Choroid plexus epithelial cell (primary cell): Measurements from ENCODE around the gene QDPR.
A peak's percentile ranks its signal among the peaks of the same experiment; 100 is the strongest.

Experiments used
- DNase-seq: peaks from one replicate; pipeline ENCODE4 v3.0.0-alpha.2; 2010; ENCODE audit warnings: low read depth
- H3K4me3 ChIP-seq: 2 replicates; pipeline ENCODE4 v1.5.1; 2011; ENCODE audit warnings: low read depth, mild to moderate bottlenecking, control low read depth, low read length, moderate library complexity
- TF ChIP-seq, protein P1 (sequence below): conservative IDR thresholded peaks from 2 replicates; pipeline ENCODE4 v1.5.1; 2011; ENCODE audit warnings: low read depth, mild to moderate bottlenecking, control low read depth, inconsistent platforms, low read length, moderate library complexity

QDPR gene

GRCh38 chr4:17516980-17517379 lies 5.1 kb upstream of the QDPR start:
- H3K4me3 ChIP-seq = no peak overlapping the region
- DNase-seq = no peak
- TF ChIP-seq, protein P1, sequence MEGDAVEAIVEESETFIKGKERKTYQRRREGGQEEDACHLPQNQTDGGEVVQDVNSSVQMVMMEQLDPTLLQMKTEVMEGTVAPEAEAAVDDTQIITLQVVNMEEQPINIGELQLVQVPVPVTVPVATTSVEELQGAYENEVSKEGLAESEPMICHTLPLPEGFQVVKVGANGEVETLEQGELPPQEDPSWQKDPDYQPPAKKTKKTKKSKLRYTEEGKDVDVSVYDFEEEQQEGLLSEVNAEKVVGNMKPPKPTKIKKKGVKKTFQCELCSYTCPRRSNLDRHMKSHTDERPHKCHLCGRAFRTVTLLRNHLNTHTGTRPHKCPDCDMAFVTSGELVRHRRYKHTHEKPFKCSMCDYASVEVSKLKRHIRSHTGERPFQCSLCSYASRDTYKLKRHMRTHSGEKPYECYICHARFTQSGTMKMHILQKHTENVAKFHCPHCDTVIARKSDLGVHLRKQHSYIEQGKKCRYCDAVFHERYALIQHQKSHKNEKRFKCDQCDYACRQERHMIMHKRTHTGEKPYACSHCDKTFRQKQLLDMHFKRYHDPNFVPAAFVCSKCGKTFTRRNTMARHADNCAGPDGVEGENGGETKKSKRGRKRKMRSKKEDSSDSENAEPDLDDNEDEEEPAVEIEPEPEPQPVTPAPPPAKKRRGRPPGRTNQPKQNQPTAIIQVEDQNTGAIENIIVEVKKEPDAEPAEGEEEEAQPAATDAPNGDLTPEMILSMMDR = no peak

DNA sequence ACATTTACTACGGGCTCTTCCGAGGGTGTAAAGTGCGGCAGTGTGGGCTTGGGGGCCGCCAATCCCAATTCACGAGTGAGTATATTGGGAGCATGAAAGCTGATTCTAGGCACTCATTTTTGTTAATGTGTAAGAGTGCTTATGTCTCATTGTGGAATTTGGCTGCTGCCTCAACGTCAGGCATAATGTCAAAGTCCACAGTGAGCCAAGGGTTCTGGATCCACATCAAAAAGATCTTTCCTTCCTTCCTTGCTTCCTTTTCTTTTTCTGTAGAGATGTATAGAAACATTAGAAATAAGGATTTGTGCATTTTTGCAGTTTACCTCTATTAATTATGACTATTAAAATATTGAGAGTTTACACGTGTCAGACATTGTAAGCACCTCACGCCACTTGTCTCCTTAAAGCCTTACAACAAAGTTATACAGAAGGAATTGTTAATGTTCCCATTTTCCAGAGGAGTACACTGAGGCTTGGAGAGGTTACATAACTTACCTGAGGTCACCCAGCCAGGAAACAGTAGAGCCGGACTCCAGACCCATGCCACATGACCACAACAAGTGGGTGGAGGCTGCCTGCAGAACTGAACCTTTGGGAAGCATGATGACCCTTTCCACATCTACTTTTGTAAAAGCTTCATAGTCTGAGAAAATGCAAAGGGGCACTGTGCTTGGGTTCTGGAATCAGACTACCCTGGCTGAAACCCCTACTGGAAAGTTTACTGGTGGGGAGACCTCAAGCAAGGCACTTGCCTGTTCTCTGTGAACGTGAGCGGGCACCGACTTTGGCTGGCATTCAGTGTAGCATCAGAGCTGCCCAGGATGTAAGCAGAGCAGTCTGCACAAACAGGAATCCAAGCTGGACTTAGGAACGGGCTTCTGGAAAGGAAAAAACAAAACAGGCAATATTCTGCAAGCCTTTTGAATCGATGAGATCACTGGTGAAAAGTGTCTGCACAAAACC lies 3.8 kb upstream of the QDPR start:
- H3K4me3 ChIP-seq = no peak overlapping the region
- DNase-seq = no peak
- TF ChIP-seq, protein P1 = no peak

DNA sequence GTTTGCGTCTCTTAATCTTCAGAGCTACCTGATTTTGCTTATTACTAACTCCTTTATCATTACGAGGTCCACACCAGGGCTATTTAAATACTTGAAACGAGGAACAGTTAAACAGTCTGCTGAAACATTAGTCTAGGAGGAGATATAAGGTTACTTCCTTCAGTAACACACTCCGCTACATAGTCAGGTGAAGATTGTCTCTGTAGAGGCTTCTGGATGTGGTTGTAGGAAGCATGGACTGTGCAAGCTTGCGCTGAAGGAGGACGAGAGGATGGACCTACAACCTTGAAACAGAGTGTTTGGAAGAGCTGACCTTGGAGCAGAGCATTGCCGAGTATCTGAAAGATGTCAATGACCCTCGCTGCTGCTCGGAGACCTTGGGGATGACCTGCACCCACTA lies 3.0 kb upstream of the QDPR start, which contains the start of gene CLRN2:
CLRN2 (plus strand) TSS at position 301 of the 400 bp plus-strand sequence. CDS start 102 bp downstream, outside the sequence.
- no peak for DNase-seq
- H3K4me3 ChIP-seq = no peak within 1 kb of the TSS
- TF ChIP-seq, protein P1 = no peak

DNA sequence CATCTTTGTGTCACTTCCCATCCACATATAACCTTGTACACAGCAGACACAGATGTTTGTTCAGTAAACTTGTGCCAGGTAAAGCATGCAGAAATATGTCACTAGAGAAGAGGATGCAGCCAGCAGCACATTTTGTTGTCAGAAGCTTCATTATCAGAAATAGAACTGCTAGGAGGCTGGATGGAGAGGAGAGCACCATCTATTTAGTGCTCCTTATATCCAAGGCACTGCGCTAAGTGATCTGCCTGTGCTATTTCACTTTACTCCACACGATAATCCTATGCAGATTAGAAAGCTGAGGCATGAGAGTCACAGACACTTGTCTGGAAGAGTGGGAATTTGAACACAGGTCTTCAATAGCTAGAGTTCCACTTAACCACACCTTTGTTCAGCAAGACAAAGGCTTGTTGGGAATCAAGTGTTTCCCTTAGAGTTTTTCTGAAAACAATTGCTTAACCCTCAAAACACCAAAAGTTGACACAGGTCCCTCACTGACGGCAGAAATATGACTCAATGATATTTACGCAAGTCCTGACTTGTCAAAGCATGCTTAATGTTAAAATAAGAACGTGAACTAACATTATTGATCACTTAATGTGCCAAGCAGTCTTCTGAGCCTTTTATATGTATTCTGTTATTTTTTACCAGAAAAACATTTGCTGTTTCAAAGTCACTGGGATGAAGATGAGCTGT lies 1.2 kb upstream of the QDPR start:
- H3K4me3 ChIP-seq = no peak overlapping the region
- TF ChIP-seq, protein P1 = no peak
- no peak for DNase-seq

DNA sequence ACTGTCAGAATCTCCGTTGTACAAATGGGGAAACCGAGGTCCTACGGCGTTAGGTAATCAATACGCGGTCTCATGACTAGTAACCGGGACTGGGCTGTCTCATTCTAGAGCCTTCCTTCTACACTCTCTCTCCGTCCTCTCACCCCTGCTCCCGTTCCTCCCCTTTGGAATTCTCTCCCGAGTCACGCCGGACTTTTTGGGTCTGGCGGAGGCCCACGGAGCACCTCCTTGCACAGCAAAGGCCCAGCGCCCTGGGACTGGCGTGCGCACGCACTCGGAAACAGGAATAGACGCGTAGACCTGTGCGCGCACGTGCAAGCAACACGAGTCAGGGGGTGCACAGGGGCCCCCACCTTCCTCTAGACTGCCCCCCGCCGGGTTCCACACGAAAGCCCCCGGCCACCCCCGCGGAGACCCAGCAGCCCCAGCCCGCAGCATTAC lies 361 bp downstream of the QDPR start:
- TF ChIP-seq, protein P1 = no peak
- peak; percentile 40 for DNase-seq

GRCh38 chr4:17511051-17511450 lies 839 bp downstream of the QDPR start:
- TF ChIP-seq, protein P1 = no peak
- DNase-seq = peak; percentile 56
- H3K4me3 ChIP-seq = peak overlapping the region; percentile 77

More for the DNA sequence above, 361 bp downstream of the QDPR start:
- H3K4me3 ChIP-seq = peak overlapping the region; percentile 77
